AG08396 (cell line): ENCODE results near the gene DGKI.
"Not testable (repeated sequence)": the region's sequence is repeated elsewhere in the genome, so short reads cannot be mapped to it uniquely, and the experiment has no call there.

ENCODE experiments used
- DNase-seq: peaks from one replicate; pipeline ENCODE4 v3.0.0; 2012; ENCODE audit warnings: low spot score, mixed read lengths

The DGKI gene

DNA sequence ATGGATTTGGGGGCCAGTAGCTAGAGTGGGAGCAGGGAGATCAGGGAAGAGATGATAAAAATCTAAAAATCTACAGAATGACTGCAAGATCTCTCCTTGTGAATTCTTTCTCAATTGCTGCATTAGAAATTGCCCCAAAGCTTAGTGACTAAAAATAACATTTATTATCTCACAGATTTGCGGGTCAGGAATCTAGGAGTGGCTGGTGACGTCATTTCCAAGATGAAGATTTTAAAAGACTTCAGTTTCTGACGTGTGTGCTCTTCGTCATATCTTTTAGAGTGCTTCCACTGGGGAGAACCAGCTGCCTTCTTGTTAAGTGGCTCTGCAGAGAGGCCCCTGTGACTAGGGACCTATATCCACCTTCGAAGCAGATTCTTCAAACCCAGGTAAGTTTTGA is 112.6 kb downstream of the DGKI start:
- DNase-seq, result no peak

DNA sequence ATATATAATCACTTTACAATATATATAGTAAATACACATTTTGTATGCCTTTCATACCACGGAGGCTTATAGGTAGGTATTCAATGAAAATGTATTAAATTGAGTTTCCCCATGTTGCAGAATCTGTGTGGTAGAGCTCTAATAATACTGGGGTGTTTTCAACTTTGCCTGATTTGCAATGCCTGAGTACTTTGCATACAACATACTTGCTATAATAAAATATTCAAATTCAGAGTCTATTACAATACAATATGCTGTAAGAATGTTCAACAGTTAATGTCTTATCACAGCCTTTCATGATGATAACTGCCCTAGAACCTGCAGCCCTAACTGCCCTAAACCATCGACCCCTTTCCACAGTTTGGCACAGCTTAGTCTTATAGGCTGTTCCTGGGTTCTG is 114.6 kb downstream of the DGKI start:
- no peak for DNase-seq

DNA sequence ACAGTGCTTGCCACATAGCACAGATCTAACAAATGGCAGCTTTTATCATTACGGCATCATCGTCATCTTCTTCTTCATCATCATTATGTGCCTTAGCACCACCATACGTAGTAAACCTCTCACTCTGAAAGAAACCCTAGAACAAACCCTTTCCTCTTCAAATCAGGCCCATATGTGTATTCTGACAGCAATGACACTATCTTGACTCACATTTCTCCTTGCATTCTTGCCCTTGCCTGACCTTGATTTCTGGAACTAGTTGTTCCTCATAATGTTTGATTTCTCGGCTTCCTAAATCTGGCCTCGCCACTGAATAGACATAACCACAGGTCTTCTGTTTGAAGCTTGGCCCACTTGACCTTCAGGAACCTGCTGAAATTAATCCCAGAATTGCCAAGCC is 115.3 kb downstream of the DGKI start:
- DNase-seq, result peak; percentile 11

DNA sequence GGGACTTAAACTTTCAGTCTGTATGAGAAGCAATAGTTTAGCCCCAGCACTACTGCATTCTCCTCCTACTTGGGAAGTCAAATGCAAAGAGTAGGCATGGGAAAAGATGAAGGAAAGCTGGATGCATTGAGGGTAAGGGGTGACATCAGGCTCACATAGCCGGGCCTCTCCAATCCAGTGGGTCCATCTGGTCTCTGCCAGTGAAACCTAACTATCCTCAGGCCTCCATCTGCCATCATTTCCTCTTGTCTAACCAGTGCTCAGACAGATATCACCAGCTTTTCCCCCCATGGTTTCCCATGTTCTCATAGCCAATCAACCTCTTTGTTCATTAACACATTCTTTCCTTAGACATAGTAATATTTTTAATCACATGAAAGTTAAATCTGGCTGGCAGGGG is 118.3 kb downstream of the DGKI start:
- no peak for DNase-seq

DNA sequence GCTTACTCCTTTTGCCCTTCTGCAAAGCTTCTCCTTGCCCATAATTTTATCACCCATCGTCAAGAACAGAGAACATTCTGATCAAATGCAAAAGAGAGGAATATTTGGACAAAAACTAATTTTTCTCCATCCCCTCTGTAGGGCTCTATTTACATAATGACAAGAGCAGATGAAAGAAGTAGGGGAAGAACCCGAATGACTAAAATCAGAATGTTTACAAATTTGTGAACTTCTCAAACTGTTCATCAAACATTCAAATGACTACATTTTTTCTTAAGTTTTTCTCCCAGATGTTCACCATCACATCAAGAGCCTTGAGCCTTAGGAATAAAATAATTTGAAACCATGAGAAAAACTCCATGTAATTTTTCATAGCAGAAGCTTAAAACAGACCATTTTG is 119.4 kb downstream of the DGKI start:
- no peak for DNase-seq

DNA sequence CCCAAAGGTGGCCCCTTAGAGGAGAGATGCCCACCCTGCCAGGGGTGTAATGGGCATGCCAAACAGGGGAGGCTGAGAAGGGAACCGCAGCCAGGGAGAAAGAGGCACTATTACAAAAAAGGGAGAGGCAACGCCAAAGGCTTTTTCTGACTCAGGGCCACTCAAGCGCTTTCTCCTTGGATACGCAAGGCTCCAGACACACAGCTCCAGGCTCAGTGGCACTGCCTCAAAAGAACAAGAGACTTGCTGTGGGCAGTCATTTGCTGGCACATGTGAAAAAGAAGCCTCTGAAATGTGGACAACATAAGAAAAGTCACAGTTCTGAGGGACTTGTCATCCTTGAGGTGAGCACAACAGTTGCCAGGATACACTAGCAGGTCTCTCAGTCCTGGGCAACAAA is 128.4 kb downstream of the DGKI start:
- no peak for DNase-seq

DNA sequence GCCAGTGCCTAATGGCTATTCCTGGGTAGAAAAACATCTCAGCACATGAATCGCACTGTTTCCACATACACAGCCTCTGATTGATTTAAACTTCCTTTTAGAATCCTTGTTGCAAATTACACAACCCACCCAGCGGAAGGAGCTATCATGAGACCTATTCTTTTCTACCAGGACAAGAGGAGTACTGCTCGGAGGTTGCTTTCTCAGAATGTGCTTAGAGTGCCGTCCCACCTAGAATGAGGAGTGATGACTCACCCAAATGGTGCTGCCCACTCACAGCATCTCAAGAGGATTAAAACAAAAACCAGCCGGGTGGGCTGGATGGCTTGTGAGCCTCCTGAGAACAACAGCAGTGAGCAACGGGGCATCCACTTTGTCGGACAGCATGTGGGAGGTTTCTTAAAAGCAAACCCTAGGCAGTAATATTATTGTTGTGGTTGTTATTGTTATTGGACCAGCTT is 128.9 kb downstream of the DGKI start:
- DNase-seq, result no peak

DNA sequence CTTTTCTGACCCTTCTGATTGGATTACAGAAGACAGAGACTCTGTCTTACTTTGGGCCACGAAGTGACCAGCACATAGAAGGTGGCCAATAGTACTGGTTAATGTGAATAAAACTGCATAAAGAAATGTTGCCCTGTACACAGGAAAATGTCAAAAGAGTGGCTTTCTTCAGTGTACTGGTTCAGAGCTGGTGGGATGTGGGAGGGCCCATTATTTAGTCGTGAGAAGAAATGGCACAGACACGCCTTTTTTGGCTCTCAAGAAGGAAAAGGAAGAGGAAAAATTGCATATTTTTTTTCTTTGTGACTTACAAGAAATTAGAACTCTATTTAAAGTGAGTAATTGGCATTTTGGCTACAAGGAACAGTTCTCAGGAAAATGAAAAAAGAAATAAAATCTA is 129.7 kb downstream of the DGKI start:
- DNase-seq, result no peak

DNA sequence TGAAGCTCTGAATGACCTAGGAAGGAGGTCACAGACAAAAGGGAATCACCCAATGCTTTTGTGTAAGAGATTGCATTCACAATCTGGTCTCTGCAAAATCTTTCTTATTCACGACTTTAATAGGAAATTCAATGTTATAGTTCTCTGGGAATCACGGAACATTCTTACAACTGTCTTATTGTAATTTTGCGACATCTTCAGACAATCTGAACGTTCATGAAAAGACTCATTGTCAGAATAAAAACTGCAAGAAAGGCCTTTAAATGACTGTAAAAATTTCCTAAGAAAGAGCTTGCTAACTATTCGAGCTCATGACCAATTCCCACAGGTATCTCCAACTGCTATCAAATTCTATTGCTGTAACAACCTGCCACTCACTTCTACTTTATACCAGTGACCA is 130.7 kb downstream of the DGKI start:
- no peak for DNase-seq

DNA sequence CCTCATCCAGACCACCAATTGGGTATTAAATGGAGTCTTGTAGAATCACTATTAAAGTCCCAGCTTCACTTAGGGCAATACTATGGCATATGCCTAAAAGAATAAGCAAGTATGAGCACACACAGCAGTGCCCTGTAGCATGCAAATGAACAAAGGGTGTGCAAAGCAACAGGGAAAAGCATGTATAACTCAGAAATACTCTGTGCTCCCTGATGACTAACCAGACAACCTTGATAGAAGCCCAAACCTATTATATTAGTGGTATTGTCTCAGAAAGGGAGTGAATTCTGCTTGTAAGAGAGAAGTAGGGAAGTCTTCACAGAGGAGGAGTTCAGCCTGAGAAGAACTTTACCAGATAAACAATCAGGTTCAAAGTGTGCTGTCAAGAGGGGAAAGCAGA is 131.2 kb downstream of the DGKI start:
- DNase-seq, result no peak

DNA sequence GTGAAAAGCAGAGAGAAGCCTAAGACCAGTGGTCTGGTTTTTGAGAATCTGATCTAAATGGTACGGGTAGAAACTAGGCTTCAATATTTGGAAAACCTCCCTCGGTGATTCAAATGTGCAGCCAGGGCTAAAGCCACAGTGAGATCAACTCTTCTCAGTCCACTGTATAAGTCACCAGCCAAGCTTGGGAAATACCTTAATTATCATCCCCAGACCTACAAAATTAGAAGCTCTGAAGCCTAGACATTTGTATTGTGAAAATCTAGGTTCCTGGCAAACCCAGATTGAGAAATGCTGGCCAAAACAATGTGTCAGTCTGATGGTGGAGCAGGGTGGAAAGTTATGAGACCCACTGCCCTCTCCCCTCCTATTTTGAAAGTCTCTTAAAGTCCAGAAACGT is 131.7 kb downstream of the DGKI start:
- DNase-seq, result no peak

DNA sequence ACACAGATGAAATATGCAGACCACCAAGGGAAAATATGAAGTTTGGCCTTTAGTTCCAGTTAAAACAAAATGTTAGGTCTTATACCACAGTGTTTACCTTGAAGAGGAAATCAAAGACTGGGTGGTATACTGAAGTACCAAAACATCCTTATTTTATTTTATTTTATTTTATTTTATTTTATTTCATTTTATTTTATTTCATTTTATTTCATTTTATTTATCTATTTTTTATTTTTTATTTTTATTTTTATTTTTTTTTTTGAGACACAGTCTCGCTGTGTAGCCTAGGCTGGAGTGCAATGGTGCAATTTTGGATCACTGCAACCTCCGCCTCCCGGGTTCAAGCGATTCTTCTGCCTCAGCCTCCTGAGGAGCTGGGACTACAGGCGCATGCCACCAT is 140.4 kb downstream of the DGKI start:
- not testable (repeated sequence) for DNase-seq

DNA sequence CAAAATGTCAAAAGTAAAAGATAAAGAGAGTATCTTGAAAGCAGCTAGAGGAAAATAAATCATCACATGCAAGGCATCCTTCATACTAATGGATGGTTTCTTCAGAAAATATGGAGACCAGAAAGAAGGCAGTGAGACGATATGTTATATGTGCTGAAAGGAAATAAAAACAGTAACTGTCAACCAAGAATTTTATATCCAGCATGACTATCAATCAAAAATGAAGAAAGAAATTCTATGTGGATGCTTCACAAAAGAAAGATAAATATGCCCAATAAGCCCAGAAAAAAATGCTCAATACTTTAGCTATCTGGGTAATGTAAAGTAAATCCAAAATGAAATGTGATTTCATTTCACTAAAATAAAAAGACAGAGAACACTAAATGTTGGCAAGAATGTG is 142.1 kb downstream of the DGKI start:
- DNase-seq, result no peak

DNA sequence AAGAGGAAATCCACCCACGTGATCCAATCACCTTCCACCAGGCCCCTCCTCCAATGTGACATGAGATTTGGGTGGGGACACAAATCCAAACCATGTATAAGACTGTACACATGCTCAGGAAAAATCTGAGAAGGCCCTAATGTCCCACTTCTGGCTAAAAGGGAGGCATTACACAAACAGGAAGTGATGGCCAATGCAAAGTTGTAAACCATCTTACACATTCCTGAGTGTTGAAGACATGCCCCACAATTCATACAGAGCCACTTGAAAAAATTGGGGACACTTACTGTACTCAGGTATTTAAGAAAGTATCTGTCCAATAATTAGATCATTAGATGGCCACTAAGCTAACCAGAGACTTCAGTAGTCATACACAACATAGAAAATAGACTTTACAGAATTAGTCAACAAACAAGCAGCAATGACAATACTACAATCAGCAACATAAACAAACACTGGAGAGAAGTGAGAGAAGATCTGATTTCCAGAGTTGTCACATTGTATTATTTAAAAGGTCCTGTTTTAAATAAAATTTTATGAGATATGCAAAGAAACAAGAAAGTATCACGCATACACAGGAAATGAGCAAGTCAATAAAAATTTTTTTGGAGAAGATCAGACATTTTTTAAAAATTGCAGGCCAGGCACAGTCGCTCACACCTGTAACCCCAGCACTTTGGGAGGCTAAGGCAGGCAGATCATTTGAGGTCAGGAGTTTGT is 143.3 kb downstream of the DGKI start:
- no peak for DNase-seq

DNA sequence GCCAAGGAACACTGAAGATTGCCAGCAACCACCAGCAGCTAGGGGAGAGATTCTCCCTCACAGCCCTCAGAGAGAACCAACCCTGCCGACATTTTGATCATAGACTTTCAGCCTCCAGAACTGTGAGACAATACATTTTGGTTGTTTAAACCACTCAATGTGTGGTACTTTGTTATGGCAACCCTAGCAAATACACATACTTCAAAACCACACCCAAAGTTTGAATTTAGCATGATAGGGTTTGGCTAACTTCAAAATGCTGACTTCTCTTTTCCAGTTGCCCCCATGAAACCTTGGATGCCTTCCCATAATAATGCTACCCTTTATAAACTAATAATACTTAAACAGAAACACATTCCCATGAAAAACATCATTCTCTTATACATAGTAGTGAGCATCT is 149.8 kb downstream of the DGKI start:
- no peak for DNase-seq

DNA sequence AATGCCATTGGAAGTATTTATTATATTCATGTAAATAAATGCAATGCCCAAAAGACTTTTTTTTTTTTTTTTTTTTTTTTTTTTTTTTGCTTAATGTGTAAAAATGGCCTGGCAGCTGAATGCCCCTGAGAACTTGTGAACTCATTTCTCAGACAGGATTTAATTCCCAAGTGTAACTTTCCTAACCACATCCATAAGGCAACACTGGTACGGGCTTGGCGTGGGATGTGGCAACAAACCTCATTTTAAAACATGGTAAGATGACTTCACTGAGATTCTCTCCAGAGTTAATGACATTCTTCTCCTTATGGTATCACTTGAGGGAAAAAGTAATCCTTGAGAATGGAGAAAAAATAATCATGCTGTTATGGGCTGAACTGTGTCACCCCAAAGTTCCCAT is 150.4 kb downstream of the DGKI start:
- DNase-seq, result no peak

DNA sequence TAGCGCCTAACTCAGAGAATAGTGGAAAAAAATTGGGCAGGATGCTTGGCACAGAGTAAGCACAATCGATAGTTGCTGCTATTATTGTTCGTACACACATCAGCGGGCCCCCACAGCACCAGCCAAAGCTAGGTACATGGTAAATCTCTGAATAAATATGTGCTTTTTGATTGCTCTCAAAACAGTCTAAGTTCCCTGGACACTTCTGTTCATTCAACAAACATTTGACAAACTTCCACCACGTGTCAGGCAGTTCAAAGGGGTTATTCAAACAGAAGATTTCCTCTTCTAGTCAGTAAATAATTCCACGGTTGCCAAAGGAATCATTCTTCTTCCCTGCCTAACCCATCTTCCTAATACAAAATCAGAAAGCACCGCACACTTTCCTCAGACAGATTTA is 150.8 kb downstream of the DGKI start:
- DNase-seq, result no peak

DNA sequence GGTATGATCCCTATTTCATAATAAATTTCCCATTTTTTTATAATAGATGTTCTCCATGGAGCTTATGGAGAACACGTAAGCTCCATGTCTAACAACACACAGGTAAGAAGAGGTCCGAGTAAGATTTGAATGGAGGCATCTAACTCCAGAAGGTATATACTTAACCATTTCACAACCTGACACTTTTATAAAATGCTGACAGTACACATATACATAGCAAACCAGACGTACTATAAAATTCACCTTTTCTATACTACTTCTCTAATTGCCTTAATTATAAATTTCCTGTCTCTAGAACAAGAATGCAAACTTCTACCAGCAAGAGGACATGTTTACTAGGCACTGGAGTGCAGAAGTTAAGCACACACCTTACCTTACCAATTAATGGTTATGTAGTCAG is 151.3 kb downstream of the DGKI start:
- no peak for DNase-seq

DNA sequence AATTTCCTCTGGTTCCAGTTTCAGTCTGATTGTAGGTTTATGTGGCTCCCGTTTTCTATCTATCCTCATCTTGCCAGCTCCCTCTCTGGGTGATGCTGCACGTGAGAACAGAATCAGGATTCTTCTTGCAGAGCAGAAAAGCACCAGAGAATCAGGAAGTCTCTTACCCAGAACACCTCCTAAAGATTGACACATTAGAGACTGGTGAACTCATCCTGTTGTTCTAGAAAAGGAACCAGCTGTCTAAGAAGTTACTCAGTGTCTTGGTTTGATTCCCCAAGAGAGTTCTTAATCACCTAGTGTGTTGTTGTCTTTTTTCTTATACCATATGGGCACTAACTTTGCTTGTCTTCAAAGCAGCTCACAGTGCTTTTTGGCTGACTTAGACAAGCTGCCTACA is 152.4 kb downstream of the DGKI start:
- no peak for DNase-seq

DNA sequence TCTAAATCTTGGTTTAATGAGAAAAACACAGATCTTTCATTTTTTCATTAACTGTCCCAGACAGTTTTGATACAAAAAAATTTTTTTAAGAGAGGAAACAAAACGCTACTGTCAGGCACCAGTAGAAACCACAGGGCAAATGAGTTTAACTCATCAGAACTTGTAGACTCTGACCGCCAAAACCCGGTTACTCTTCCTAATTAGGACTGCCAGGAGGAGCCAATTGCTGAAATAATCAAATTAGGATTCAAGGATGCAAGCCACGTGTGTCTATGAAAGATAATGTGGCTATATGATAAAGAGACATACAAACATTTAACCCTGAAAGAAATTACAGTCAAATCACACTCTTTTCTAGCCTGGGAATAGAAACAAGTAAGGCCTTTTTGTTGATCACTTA is 154.4 kb downstream of the DGKI start:
- no peak for DNase-seq

DNA sequence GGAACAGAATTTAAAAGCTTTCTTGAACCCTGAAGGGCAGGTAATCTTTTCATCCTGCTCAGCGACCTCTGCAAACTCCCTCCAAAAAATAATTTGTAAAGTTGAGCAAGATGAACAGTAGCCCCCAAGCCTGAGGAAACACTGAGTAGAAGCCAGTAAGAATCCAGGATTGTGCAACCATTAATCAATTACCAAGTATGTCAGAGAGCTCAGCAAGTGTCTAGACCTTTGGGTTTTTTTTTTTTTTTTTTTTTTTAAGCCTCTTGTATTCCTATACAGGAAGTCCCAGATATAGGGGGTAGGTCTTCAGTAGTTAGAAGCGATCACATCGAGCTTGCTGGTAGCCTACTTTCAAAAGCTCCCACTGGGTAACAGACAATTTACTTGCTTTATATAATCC is 155.2 kb downstream of the DGKI start:
- DNase-seq, result no peak

DNA sequence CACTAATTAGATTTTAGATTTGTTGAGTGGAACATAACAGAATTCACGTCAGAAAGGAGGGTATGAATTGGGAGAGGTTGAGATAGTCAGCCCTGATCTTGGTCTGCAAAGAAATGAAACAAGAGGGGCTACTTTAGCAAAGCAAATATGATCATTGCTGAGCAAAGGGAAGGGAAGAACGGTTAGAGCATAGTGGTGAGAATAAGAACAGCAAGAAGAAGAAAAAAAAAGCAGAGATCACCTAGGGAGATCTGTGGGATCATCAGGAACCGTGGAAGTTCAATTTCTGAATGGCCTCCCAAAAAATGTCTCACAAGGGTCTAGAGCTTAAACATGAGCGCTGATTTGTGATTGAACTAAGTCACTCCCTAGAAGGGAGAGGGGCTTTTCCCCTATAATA is 156.1 kb downstream of the DGKI start:
- no peak for DNase-seq

DNA sequence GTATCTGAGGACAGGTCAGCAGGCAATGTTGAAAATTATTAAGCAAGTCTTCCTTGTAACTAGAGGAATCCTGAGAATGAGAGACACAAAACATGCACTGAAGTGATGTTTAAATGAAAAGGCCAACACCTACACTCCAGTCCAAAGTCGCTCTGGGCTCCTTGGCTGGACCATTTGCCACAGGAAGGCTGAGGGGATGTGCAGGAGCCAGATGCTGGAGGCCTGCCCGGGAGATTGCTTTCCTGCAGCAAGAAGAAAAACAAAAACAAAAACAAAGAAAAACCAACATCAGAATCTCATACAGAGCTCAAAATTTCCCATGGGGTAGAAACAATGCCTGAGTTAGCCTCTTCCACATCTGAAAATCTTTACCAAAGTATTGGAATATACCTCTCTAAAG is 157.0 kb downstream of the DGKI start:
- no peak for DNase-seq

DNA sequence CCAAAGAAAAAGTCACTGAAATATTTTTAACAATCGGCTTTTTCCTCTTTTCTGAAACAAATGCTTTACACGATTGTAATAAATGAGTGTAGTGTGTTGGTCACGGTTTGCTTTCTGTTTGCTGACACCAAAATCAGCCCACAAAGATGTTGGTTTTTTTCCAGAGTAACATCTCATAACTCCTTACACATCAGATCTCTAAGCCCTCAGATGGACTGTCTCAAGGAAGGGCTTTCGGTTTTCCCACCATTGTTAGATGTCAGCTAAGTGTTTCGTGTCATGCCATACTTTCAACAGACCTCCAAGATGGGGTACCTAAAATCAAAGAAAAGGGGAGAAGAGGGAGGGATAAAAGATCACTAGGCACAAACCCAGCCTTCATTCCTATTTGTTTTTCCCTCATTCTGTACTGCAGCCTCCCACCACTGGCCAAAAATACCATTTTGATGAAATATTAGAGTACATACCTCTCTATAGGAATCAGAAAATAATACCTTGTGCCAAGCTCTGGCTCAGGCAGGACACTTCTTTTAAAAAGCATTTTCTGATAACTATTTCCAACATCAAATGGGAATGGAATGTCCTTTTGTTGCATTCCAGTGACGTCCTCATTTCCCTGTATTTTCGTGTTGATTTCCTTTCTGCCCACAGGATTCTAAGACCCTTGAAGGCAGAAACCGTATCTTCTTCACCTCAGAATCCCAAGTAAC is 159.1 kb downstream of the DGKI start:
- peak; percentile 11 for DNase-seq
